ENCODE measurements around the gene LMO7. TPM values are rescaled to one million over a fixed set of nuclear protein-coding genes. Genes with fewer than 3 reads are reported as not detected.
"Not testable (repeated sequence)": the region's sequence is repeated elsewhere in the genome, so short reads cannot be mapped to it uniquely, and the experiment has no call there.

The LMO7 gene
- total RNA-seq, 1 experiment from 2014 or later = 2.1 TPM

DNA sequence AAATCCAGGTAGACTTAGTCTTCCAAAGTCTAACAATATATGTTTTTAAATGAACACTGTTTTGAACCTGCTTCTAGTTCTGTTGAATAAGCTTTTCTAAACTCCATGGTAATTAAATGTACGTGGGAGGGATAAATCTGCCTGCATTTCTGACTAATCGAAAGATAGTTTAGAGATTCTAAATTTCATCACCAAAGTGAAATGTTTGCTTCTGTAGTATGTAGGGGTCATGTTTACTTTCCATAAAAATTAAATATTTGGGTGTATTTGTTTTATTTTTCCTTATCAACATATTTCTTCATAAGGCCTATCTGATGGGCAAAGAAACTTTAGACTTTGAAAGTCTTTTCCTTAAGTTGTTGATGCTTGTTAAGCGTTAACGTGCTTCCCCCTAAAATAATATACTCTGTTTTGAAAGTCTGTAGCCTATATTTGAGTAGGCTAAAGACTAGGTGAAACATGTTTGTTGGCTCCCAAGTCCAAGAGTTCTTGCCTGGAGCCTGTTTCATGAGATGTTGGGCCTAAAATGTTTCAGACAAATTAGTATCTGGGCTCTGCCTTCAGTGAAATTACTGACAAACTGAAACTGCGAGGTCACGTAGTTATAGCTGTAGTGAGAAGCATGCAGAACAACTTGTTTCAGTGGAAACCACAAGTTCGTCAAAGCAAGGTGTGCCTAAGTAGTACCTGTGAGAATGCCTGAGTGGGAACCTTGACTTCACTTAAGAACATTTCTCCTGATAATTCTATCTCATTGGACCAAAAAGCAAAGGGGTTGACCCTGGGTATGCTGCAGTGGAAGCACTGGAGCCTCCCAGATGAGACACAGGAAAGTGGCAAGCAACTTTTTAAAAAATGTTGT, 126.2 kb downstream of the LMO7 start:
- no peak for DNase-seq (ENCODE audit: low spot score)
- in situ Hi-C loops (cut with HindIII; ENCODE audit: low sequenced_read_pairs) = no loop called here

DNA sequence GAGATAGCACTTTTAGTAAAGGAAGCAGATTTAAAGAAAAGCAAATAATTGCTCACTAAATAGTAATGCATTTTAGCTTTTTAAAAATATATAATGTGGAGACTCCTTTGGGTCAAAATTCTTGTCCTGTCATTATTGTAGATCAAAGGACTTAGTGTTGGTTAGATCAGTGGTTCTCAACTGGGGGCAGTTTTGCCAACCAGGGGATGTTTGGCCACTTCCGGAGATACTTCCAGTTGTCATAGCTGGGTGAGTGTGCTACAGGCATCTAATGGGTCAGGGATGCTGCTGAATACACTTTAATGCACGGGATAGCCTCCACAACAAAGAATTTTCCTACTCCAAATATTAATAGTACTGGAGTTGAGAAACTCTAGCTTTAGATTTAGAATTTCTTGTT, 126.8 kb downstream of the LMO7 start:
- in situ Hi-C loops (cut with HindIII; ENCODE audit: low sequenced_read_pairs) = no loop called here
- no peak for DNase-seq (ENCODE audit: low spot score)

DNA sequence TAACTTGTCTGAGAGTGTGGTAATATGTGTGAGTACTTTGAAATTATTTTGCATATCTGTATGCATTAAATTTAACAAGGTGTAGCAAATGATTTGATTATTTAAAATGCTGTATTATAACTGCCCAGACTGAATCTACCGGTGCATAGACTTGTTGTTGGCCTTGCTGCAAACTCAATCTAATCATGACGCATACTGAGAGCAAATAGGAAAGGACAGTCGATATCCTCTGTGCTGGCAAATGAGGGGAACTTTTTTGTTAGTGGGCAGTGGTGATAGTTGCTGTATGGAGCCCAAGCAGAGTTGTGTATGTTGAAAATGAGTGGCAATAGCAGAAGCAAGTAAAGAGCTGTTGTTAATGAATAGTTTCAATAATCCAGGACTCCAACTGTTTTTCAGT, 127.4 kb downstream of the LMO7 start:
- DNase-seq (ENCODE audit: low spot score) = no peak
- in situ Hi-C loops (cut with HindIII; ENCODE audit: low sequenced_read_pairs) = no loop called here

DNA sequence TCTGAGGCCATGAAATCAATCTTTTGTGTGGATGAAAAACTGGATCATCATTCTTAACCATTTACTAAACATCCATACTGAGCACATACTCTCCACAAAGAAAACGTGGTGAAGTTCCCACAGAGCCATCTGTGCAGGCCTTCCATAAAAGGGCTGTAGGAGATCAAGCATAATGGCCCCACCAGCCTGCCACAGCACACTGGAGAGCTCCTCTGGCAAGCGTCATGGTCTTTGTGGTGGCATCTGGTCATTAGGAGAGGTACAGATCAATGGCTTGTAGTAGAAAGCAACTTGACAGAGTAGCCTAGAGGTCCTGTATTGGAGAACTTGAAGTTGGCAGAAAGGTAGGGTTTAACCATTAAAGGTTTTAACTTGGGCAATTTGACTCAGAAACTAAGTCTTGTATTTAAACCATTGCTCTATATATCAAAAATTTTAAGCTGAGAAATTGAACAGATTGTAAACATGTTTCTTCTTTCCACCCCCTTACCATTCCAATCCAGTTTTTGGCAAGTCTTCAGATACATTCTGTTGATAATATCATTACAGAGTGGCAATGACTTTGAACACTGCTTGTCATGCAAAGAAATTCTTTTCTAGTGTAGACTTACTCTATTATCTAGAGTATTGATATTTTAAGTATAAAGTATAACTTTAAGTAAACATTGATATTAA, 128.3 kb downstream of the LMO7 start:
- in situ Hi-C loops (cut with HindIII; ENCODE audit: low sequenced_read_pairs) = no loop called here
- no peak for DNase-seq (ENCODE audit: low spot score)

DNA sequence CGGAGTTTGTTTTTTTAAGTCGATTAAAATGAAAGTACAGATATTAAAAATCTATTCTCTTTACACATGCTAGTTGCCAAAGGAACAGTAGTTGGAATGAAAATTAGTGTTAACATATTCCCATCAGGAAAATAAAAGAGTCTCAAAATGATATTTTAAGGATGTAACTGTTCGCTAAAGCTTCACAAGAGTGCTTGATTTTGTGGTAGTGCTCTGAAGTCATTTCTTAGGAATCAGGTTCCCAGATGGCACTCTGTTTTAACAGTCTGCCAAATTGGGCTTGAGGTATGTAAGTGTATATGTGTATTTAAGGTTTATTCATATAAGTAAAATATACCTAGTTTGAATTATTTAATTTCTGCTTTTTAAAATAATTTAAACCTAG, 128.8 kb downstream of the LMO7 start:
- in situ Hi-C loops (cut with HindIII; ENCODE audit: low sequenced_read_pairs) = no loop called here
- no peak for DNase-seq (ENCODE audit: low spot score)

DNA sequence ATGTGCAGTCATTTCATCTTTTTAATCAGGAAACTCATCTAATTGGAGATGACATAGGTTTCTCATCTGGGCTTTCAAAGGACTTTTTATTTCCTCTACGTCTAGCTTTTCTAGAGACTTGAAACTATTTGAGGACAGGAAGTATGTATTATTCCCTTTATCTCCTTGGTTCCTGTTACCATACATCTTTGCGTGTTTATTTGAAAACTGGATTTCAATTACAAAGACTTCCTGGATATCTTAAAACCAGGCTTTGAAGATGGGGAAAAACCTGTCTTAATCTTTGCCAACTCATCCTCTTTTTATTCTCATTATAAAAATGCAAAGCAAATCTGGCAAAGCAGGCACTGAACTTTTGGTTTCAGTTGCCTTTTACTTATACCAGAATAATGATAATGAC, 130.5 kb downstream of the LMO7 start:
- no peak for DNase-seq (ENCODE audit: low spot score)
- in situ Hi-C loops (cut with HindIII; ENCODE audit: low sequenced_read_pairs) = no loop called here

DNA sequence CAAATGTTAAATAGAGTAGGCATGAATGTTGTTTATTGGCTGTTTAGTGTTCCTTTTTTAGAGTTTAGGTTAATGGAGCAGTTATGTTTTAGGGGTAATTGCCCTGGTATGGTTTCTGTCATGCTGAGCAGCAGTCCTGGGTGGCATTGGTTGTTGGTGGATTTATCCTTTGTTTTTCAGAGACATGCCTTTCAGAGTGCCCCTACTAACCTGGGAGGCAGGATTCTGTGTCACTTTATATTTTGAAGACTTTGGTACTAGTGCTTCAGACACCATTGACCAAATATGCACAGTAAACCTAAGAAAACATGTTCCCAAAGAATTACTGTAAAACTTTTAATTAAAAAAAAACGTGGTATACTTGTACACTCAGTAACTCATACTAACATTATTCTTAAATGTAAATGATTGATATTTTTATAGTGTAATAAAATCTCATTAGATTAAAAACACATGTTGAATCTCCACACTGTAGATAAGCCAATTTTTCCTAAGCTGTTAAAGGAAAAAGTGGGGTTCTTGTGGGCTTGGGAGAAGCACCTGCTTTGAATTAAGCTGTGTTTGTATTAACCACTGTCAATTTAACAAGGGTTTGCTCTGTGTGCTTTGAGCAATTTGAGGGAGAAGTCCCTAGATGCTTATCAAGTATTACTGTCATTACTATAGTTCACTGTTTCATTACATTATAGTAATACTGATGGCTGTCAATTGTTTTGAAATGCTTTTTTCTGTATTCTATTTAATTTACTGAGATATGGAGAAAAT, 133.2 kb downstream of the LMO7 start:
- DNase-seq (ENCODE audit: low spot score) = no peak
- in situ Hi-C loops (cut with HindIII; ENCODE audit: low sequenced_read_pairs) = no loop called here

DNA sequence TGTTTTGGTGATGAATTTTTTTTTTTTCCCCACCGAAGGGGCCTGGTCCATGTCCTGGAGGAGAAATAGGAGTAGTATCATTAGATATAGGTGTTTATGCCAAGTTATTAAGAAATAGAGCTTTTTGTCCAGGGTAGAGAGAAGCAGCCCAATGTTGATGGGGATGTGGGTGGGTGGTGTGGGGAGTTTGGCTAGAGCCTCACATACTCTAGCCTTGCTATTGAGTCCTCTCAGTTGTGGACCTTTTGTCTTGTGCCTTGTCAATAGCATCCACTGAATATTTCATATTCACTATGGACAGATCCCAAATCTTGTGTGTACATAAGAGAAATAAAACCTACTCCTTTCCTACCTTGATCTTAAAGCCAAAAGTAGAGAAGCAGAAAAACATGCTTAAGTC, 134.0 kb downstream of the LMO7 start:
- in situ Hi-C loops (cut with HindIII; ENCODE audit: low sequenced_read_pairs) = no loop called here
- no peak for DNase-seq (ENCODE audit: low spot score)

DNA sequence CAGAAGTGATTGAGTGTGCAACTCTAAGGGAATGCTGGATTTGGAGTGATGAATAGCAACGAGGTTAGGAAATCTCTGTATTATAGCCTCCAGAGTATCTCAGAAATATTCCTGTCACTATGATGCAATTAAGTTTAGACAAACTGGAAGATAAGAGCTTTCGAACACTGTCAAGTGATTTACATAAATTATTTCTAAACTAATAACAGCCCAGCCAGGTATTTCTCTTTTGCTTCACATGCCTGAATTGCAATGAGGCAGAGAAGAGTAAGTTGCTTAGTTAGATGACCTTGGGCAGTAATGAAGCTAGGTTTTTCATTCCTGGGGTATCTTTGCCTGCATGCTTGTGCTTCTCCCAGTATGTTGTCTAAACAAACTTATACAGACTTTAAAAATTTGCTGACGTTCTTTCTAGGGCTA, 134.5 kb downstream of the LMO7 start:
- DNase-seq (ENCODE audit: low spot score) = no peak
- in situ Hi-C loops (cut with HindIII; ENCODE audit: low sequenced_read_pairs) = no loop called here

DNA sequence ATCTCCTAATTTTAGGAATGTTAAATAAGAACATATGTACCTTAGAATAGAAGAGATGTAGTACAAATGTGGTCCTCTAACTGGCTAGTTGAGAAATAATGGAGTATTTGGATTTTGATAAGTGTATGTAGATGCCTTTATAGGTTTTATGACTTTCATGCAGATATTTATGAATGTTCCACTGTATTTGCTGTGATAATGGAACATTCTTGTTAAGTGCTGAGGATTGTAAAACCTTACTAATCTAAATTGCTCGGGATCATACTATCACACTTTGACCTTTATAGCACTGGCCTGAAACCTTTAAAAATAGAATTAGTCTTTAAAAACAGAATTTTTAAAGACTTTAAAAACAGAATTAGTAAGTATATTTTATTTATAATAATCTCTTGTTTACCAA, 135.1 kb downstream of the LMO7 start:
- no peak for DNase-seq (ENCODE audit: low spot score)
- in situ Hi-C loops (cut with HindIII; ENCODE audit: low sequenced_read_pairs) = no loop called here

DNA sequence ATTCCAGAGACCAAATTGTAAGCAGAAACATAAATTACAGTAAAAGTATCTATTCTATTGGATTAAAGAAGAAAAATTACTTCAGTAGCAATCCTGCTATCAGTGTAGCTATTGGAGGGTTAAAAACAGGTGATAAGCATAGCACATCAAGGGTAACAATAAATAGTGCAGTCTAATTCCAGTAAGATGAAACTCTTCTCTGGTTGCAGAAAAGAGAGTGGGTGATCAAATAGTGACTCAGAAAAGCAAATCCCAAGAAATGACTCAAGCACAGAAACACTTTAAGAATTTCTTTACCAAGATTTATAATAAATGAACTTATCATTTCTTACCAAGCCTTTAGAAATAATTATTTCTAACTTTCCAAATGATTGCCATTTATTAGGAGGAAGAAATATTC, 135.7 kb downstream of the LMO7 start:
- in situ Hi-C loops (cut with HindIII; ENCODE audit: low sequenced_read_pairs) = no loop called here
- DNase-seq (ENCODE audit: low spot score) = no peak

DNA sequence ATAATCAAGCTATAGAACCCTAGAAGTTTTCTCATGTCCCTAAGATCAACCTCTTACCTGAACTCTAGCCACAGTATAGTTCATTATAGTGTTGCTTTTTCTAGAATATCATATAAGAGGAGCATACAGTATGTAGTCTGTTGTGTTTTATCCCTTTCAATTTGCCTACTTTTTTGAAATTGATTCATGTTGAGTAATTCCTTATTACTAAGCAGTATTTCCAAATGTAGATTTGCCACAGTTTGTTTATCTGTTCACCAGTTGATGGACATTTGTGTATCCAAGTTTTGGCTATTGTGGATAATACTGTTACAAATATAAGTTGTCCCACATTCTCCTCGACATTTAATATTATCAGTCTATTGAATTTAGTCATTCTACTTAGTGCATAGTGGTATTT, 138.0 kb downstream of the LMO7 start:
- in situ Hi-C loops (cut with HindIII; ENCODE audit: low sequenced_read_pairs) = no loop called here

DNA sequence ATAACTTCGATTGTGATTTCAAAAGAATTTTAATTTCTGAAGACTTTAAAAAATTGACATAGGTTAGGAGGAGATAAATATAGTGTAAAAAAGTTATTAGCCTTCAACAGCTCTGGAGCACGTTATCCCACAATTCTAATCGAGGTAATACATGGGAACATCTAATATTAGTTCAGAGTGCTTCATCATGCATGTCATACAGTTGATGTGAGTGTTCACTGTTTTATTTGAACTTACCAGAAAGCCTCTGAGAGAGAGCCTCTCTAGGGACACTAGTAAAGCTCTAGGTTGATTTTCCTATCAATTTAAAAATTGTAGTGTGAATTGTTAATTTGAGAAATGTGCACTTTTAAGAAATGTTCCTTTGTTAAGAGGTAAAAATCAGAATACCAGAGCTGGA, 140.4 kb downstream of the LMO7 start:
- in situ Hi-C loops (cut with HindIII; ENCODE audit: low sequenced_read_pairs) = no loop called here
- DNase-seq (ENCODE audit: low spot score) = no peak

More for the DNA sequence above, 138.0 kb downstream of the LMO7 start:
- no peak for DNase-seq (ENCODE audit: low spot score)

DNA sequence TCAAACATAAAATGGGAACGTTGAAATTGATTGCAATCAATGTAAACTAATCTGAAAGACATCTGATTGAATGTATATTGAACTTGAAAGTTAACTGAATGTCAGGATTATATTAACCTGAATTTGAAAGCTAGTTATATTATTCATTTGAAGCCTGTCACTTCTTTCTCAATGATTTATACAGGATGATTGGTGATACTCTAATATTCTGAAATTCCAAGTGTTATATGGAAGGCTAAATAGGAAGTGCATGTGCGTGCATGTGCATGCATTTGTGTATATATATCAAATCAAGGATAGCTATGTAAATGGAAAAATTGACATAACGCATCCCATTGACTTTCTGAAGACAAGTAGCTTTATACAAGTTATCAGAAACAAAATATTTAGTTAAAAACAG, 143.3 kb downstream of the LMO7 start:
- in situ Hi-C loops (cut with HindIII; ENCODE audit: low sequenced_read_pairs) = no loop called here

DNA sequence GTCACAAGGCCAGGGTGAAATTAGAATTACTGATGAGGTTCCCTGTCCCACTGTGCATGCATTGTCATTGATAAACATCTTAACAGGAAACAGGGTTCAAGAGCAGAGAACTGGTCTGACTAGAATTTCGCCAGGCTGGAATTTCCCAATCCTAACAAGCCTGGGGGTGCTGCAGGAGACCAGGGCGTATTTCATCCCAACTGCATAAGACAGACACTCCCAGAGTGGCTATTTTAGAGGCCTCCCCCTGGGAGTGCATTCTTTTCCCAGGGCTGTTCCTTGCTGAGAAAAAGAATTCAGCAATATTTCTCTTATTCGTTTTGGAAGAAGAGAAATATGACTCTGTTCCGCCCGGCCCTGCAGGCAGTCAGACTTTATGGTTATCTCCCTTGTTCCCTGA, 144.0 kb downstream of the LMO7 start:
- DNase-seq (ENCODE audit: low spot score); in situ Hi-C loops (cut with HindIII; ENCODE audit: low sequenced_read_pairs): not testable (repeated sequence)

More for the DNA sequence above, 143.3 kb downstream of the LMO7 start:
- no peak for DNase-seq (ENCODE audit: low spot score)

DNA sequence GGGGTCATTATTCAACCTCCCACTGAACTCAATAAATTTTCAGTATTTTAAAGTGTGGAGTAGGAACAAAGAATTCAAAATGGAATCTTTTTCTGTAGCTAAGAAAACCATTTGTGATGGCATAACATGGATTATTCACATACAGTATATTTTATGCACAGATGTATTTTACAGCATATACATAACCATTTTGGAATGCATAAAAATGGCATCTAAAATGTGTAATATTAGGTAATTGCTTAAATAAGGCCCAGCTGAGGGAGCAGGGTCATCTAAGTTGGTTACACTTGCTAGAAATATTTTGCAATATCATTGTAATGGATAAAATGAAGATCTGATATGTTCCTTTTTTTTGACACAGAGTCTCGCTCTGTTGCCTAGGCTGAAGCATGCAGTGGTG, 146.9 kb downstream of the LMO7 start:
- DNase-seq (ENCODE audit: low spot score) = no peak
- in situ Hi-C loops (cut with HindIII; ENCODE audit: low sequenced_read_pairs) = no loop called here

DNA sequence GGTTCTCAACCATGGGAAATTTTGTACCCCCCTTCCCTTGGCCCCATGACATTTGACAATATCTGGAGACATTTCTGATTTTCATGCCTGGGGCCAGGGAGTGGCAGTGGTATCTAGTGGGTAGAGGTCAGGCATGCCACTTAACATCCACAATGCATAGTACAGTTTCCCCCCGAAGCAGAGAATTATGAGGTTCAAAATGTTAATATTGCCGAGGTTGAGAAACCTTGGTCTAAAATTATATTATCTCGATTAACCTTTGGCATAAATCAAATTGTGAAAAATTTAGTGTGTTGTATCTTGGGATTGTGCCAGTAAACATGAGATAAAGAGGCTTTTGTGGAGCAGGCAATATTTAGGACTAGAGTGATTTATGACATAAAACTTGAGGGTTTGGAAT, 147.9 kb downstream of the LMO7 start:
- no peak for DNase-seq (ENCODE audit: low spot score)
- in situ Hi-C loops (cut with HindIII; ENCODE audit: low sequenced_read_pairs) = no loop called here

DNA sequence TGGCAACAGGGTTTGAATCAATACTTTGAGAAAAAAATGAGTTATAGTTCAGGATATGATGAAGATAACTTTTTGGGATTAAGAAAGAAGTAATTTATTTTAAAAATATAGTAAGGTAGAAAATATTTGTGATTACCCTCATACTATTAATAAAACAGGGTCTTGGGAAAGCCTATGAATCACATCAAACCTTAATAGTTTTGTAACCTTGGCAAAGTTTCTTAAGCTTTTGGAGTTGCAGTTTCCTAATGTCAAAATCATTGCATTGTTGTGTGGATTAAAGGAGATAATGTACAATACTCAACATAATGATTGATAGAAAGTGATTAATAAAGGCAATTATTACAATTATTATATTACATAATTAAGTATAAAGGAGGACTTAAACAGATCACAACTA, 149.0 kb downstream of the LMO7 start:
- DNase-seq (ENCODE audit: low spot score) = no peak
- in situ Hi-C loops (cut with HindIII; ENCODE audit: low sequenced_read_pairs) = no loop called here

DNA sequence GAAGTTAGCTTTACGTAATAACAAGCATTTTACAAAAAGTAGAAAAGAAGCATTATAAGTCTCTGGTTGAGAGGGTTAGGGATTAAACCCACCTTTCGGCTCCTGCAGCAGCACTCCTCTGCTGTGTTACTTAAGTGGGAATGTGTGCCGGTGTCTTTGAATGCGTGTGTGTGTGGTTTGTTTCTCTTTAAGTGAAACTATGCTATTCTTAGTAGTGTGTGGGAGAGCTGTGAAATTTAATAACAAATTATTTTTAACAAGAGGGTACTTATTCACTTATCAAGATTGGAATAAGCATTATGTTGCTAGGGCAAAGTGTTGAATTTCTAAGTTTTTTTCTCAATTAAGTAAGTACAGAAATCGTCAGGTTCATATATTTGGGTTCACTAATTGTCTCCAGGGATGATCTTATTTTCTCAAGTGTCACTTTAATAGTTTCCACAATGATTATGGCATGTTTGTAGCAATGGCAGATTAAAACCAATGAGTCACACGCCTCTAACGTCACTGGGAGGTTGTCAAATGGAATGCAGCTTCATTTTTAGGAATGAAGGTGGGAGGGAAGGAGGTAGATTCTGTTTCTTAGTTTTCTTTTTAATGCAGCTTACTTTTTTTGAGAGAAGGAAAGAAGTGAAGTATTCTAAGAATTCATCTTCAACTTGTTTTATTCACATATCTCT, 151.3 kb downstream of the LMO7 start:
- in situ Hi-C loops (cut with HindIII; ENCODE audit: low sequenced_read_pairs) = no loop called here
- no peak for DNase-seq (ENCODE audit: low spot score)
